HEK293 (cell line): ENCODE measurements around the gene SYNPO2.

Source experiments
- CTCF ChIP-seq: fragments of 450-650 bp; formaldehyde crosslinking; IDR thresholded peaks from 2 replicates; pipeline ENCODE4 v1.5.1; 2016; ENCODE audit warnings: missing biosample characterization, missing genetic modification characterization
- HOXA7 ChIP-seq: sonication (generic); formaldehyde crosslinking; IDR thresholded peaks from 2 replicates; pipeline ENCODE4 v1.8.1; 2022; ENCODE audit warnings: missing genetic modification reagents, borderline replicate concordance
- KLF10 ChIP-seq: fragments of 450-650 bp; IDR thresholded peaks from 2 replicates; pipeline ENCODE4 v1.5.1; 2018; ENCODE audit warnings: missing biosample characterization, mild to moderate bottlenecking, missing genetic modification characterization
- KLF16 ChIP-seq: fragments of 450-650 bp; formaldehyde crosslinking; IDR thresholded peaks from 2 replicates; pipeline ENCODE4 v1.5.1; 2017; ENCODE audit warnings: missing biosample characterization, missing genetic modification characterization
- PBX3 ChIP-seq: sonication (generic); formaldehyde crosslinking; IDR thresholded peaks from 2 replicates; pipeline ENCODE4 v1.8.1; 2022; ENCODE audit warnings: mild to moderate bottlenecking, moderate library complexity, missing genetic modification reagents
- ZBTB7A ChIP-seq: fragments of 450-650 bp; formaldehyde crosslinking; IDR thresholded peaks from 2 replicates; pipeline ENCODE4 v1.5.1; 2016; ENCODE audit warnings: low read depth, missing biosample characterization, missing genetic modification characterization
- ZEB2 ChIP-seq: fragments of 450-650 bp; formaldehyde crosslinking; IDR thresholded peaks from 2 replicates; pipeline ENCODE4 v1.5.1; 2016; ENCODE audit warnings: missing biosample characterization, missing genetic modification characterization
- ZNF266 ChIP-seq: fragments of 450-650 bp; formaldehyde crosslinking; IDR thresholded peaks from 2 replicates; pipeline ENCODE4 v1.5.1; 2016; ENCODE audit warnings: missing biosample characterization, missing genetic modification characterization, low read depth
- ZNF350 ChIP-seq: fragments of 450-650 bp; formaldehyde crosslinking; IDR thresholded peaks from 2 replicates; pipeline ENCODE4 v1.5.0; 2017; ENCODE audit warnings: missing biosample characterization, mild to moderate bottlenecking, missing genetic modification characterization
- ZNF404 ChIP-seq: fragments of 450-650 bp; formaldehyde crosslinking; IDR thresholded peaks from 2 replicates; pipeline ENCODE4 v1.5.1; 2017; ENCODE audit warnings: missing biosample characterization, missing genetic modification characterization
- ZNF660 ChIP-seq: fragments of 450-650 bp; IDR thresholded peaks from 2 replicates; pipeline ENCODE4 v1.5.1; 2018; ENCODE audit warnings: missing biosample characterization, mild to moderate bottlenecking, missing genetic modification characterization
- ZNF664 ChIP-seq: fragments of 450-650 bp; formaldehyde crosslinking; IDR thresholded peaks from 2 replicates; pipeline ENCODE4 v1.5.1; 2016; ENCODE audit warnings: missing biosample characterization, missing genetic modification characterization
- ZNF785 ChIP-seq: fragments of 450-650 bp; formaldehyde crosslinking; IDR thresholded peaks from 2 replicates; pipeline ENCODE4 v1.5.1; 2016; ENCODE audit warnings: missing biosample characterization, missing genetic modification characterization
- TF ChIP-seq, protein P1 (sequence below): fragments of 450-650 bp; formaldehyde crosslinking; IDR thresholded peaks from 2 replicates; pipeline ENCODE4 v1.5.1; 2016; ENCODE audit warnings: missing biosample characterization, missing genetic modification characterization

- TF ChIP-seq CTCF (tag by site-specific recombination) (no peak), ZBTB7A (tag by site-specific recombination) (no peak), ZNF664 (tag by site-specific recombination) (no peak), PBX3 (CRISPR knock-in tag) (no peak), HOXA7 (CRISPR knock-in tag) (no peak), ZNF404 (no peak), ZNF660 (tag by site-specific recombination) (no peak), KLF10 (tag by site-specific recombination) (no peak), ZNF785 (no peak), ZEB2 (tag by site-specific recombination) (no peak), KLF16 (no peak), ZNF350 (no peak), ZNF266 (no peak)
- TF ChIP-seq, protein P1, sequence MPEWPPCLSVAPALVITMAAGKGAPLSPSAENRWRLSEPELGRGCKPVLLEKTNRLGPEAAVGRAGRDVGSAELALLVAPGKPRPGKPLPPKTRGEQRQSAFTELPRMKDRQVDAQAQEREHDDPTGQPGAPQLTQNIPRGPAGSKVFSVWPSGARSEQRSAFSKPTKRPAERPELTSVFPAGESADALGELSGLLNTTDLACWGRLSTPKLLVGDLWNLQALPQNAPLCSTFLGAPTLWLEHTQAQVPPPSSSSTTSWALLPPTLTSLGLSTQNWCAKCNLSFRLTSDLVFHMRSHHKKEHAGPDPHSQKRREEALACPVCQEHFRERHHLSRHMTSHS (tag by site-specific recombination), result no peak
Observed at GRCh38 chr4:118957722-118958445, 69.2 kb downstream of the SYNPO2 start.
